Erythroblast (primary cell): Measurements from ENCODE around the gene CCSER1.

ENCODE experiments used
- GATA1 ChIP-seq: IDR thresholded peaks from 2 replicates; pipeline ENCODE4 v1.6.1; 2011; ENCODE audit warnings: low read depth, mild to moderate bottlenecking, control low read depth, low read length, moderate library complexity
- POLR2A ChIP-seq: IDR thresholded peaks from 2 replicates; pipeline ENCODE4 v1.6.1; 2011; ENCODE audit warnings: mild to moderate bottlenecking, low read length

- TF ChIP-seq POLR2A, result no peak
- no peak for TF ChIP-seq GATA1
These were observed 349.4 kb downstream of the CCSER1 start for GRCh38 chr4:90476586-90476985.
